Measurements from ENCODE around the gene MAGI2.

GRCh38 chr7:78203042-78203720, 1250.3 kb downstream of the MAGI2 start:
- TF ChIP-seq SAFB2 (CRISPR knock-in tag; IDR thresholded peaks at IDR 0.05; ENCODE audit: borderline replicate concordance, low read depth), result no peak
- no peak for TF ChIP-seq KDM5A (IDR thresholded peaks at IDR 0.05; ENCODE audit: borderline replicate concordance, low read length)
- TF ChIP-seq ZNF432 (CRISPR knock-in tag; IDR thresholded peaks at IDR 0.05; ENCODE audit: borderline replicate concordance), result no peak
- no peak for TF ChIP-seq ZFX (CRISPR knock-in tag; IDR thresholded peaks at IDR 0.05; ENCODE audit: low read depth)
- no peak for TF ChIP-seq KDM1A (CRISPR knock-in tag; IDR thresholded peaks at IDR 0.05)
- no peak for TF ChIP-seq CREB1 (IDR thresholded peaks at IDR 0.05)
- no peak for TF ChIP-seq CREB1 (CRISPR knock-in tag; IDR thresholded peaks at IDR 0.05)
- no peak for TF ChIP-seq SPEN (CRISPR knock-in tag; IDR thresholded peaks at IDR 0.05; ENCODE audit: low read depth)
- TF ChIP-seq, protein P1, sequence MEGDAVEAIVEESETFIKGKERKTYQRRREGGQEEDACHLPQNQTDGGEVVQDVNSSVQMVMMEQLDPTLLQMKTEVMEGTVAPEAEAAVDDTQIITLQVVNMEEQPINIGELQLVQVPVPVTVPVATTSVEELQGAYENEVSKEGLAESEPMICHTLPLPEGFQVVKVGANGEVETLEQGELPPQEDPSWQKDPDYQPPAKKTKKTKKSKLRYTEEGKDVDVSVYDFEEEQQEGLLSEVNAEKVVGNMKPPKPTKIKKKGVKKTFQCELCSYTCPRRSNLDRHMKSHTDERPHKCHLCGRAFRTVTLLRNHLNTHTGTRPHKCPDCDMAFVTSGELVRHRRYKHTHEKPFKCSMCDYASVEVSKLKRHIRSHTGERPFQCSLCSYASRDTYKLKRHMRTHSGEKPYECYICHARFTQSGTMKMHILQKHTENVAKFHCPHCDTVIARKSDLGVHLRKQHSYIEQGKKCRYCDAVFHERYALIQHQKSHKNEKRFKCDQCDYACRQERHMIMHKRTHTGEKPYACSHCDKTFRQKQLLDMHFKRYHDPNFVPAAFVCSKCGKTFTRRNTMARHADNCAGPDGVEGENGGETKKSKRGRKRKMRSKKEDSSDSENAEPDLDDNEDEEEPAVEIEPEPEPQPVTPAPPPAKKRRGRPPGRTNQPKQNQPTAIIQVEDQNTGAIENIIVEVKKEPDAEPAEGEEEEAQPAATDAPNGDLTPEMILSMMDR (CRISPR knock-in tag; IDR thresholded peaks at IDR 0.05), result no peak
- TF ChIP-seq RBFOX2 (IDR thresholded peaks at IDR 0.05; ENCODE audit: low read depth, low read length), result no peak
